Measurements from ENCODE around the gene SPATA25.

DNA sequence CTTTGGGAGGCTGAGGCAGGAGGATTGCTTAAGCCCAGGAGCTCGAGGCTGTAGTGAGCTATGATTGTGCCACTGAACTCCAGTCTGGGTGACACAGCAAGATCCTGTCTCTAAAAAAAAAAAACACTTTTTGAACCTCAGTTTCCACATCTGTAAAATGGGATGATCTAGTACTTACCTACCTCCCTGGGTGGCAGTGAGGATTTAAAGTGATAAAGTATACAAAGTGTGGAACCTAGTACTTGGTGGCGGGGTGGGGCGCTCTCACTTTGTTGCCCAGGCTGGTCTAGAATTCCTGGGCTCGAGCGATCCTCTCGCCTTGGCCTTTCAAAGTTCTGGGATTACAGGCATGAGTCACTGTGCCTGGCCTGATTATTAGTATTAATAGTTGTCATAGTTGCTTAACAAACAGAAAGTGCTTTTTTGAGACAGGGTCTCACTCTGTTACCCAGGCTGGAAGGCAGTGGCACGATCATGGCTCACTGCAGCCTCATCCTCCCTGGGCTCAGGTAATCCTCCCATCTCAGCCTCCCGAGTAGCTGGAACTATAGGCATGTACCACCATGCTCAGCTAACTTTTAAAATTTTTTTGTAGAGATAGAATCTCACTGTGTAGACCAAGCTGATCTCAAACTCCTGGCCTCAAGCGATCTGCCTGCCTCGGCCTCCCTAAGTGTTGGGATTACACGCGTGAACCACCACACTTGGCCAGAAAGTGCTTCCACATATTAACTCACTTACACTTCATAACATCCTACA is 31.5 kb upstream of the SPATA25 start:
- TF ChIP-seq, protein P1, sequence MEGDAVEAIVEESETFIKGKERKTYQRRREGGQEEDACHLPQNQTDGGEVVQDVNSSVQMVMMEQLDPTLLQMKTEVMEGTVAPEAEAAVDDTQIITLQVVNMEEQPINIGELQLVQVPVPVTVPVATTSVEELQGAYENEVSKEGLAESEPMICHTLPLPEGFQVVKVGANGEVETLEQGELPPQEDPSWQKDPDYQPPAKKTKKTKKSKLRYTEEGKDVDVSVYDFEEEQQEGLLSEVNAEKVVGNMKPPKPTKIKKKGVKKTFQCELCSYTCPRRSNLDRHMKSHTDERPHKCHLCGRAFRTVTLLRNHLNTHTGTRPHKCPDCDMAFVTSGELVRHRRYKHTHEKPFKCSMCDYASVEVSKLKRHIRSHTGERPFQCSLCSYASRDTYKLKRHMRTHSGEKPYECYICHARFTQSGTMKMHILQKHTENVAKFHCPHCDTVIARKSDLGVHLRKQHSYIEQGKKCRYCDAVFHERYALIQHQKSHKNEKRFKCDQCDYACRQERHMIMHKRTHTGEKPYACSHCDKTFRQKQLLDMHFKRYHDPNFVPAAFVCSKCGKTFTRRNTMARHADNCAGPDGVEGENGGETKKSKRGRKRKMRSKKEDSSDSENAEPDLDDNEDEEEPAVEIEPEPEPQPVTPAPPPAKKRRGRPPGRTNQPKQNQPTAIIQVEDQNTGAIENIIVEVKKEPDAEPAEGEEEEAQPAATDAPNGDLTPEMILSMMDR (IDR thresholded peaks at IDR 0.05): no peak
- TF ChIP-seq POLR2AphosphoS5 (IDR thresholded peaks at IDR 0.05): no peak
